H1 (cell line): ENCODE data around the gene PXDN. TPM values are rescaled to one million over a fixed set of nuclear protein-coding genes. Genes with fewer than 3 reads are reported as not detected.

Experiments
- CTCF ChIA-PET: fragments of 300-600 bp; sonication (Branson Sonifier 250); formaldehyde crosslinking; loops from one replicate; lab custom pipeline; 2021; ENCODE audit not compliant: partially characterized antibody; lab: Charles Lee
- POLR2A ChIA-PET: fragments of 300-600 bp; sonication (Branson Sonifier 250); formaldehyde crosslinking; loops from one replicate; lab custom pipeline; 2021; ENCODE audit warnings: inconsistent platforms; ENCODE audit not compliant: partially characterized antibody; lab: Charles Lee
- DNase-seq, 2 experiments: peaks; one replicate each; pipeline versions ENCODE4 v3.0.0 to v3.0.0-alpha.2; 2010 to 2022; ENCODE audit warnings: low spot score in 2 of 2, low read depth in 1 of 2, mixed read lengths in 1 of 2
- FAIRE-seq: peaks from 2 replicates; lab custom pipeline; 2011; peaks lifted over from hg19 to GRCh38; lab: Jason Lieb, UNC
- H2AFZ ChIP-seq: 2 replicates; pipeline ENCODE4 v1.8.1; 2012; ENCODE audit warnings: low read length, inconsistent platforms
- H2AK5ac ChIP-seq: 2 replicates; pipeline ENCODE4 v1.6.1; 2013; ENCODE audit warnings: low read depth, low read length
- H2BK120ac ChIP-seq: replicated peaks from 2 replicates; pipeline ENCODE3; 2013; ENCODE audit warnings: low read depth, low read length, inconsistent platforms
- H2BK12ac ChIP-seq: 2 replicates; pipeline ENCODE4 v1.6.1; 2013; ENCODE audit warnings: low read depth, low read length
- H2BK15ac ChIP-seq: 2 replicates; pipeline ENCODE4 v1.6.1; 2013; ENCODE audit warnings: low read length
- H2BK20ac ChIP-seq: 2 replicates; pipeline ENCODE4 v1.6.1; 2013; ENCODE audit warnings: low read length
- H2BK5ac ChIP-seq: 2 replicates; pipeline ENCODE4 v1.6.1; 2013; ENCODE audit warnings: low read depth, low read length
- H3K14ac ChIP-seq: 2 replicates; pipeline ENCODE4 v1.6.1; 2013; ENCODE audit warnings: inconsistent platforms; ENCODE audit not compliant: insufficient read length
- H3K18ac ChIP-seq: 2 replicates; pipeline ENCODE4 v1.6.1; 2013; ENCODE audit warnings: low read length; ENCODE audit errors: extremely low read depth
- H3K23ac ChIP-seq: 2 replicates; pipeline ENCODE4 v1.6.1; 2013; ENCODE audit warnings: inconsistent platforms; ENCODE audit not compliant: insufficient read length
- H3K23me2 ChIP-seq: 2 replicates; pipeline ENCODE4 v1.6.1; 2013; ENCODE audit warnings: low read depth, low read length
- H3K27ac ChIP-seq: 2 replicates; pipeline ENCODE4 v1.6.1; 2011; ENCODE audit warnings: low read depth, low read length, inconsistent platforms
- H3K27me3 ChIP-seq, 4 experiments: replicated peaks in 1 of 4; 1 replicate in 1 of 4; 2 replicates in 3 of 4; pipeline versions ENCODE4 v1.6.1 to v1.8.1; 2011 to 2013; ENCODE audit warnings: low read length in 3 of 4, mild to moderate bottlenecking in 3 of 4, inconsistent platforms in 2 of 4, mixed read lengths in 2 of 4, moderate library complexity in 1 of 4; ENCODE audit not compliant: control insufficient read depth in 3 of 4, insufficient read depth in 3 of 4; ENCODE audit errors: extremely low read depth in 1 of 4
- H3K36me3 ChIP-seq, 4 experiments: 2 replicates each; pipeline versions ENCODE4 v1.6.1 to v1.8.1; 2011 to 2013; ENCODE audit warnings: mild to moderate bottlenecking in 4 of 4, low read length in 3 of 4, moderate library complexity in 2 of 4, control low read depth in 1 of 4, inconsistent platforms in 1 of 4; ENCODE audit not compliant: insufficient read depth in 4 of 4, control insufficient read depth in 2 of 4
- H3K4ac ChIP-seq: replicated peaks from 2 replicates; pipeline ENCODE3; 2013; ENCODE audit warnings: low read length, low read depth, mixed read lengths, inconsistent platforms; ENCODE audit not compliant: insufficient read length
- H3K4me1 ChIP-seq, 4 experiments: replicated peaks in 1 of 4; 1 replicate in 1 of 4; 2 replicates in 3 of 4; pipeline versions ENCODE4 v1.6.1 to v1.8.1; 2011 to 2013; ENCODE audit warnings: low read length in 3 of 4, inconsistent platforms in 2 of 4, mixed read lengths in 1 of 4; ENCODE audit not compliant: insufficient read depth in 4 of 4, control insufficient read depth in 3 of 4
- H3K4me2 ChIP-seq, 2 experiments: 2 replicates each; pipeline versions ENCODE4 v1.6.1 to v1.8.1; 2011 to 2013; ENCODE audit warnings: low read depth in 2 of 2, low read length in 2 of 2, control low read depth in 1 of 2, inconsistent platforms in 1 of 2, mild to moderate bottlenecking in 1 of 2; ENCODE audit not compliant: insufficient read depth in 1 of 2
- H3K4me3 ChIP-seq, 4 experiments: fragments of 200-600, 300-600 bp in 1 of 4; sonication (generic), shearing (Covaris generic), sonication (Bioruptor Twin) in 1 of 4; 2 replicates each; pipeline versions ENCODE4 v1.5.1 to v1.8.1; 2011 to 2016; ENCODE audit warnings: low read length in 4 of 4, low read depth in 3 of 4, control low read depth in 2 of 4, inconsistent platforms in 2 of 4, mild to moderate bottlenecking in 2 of 4, mixed read lengths in 1 of 4, moderate library complexity in 1 of 4; ENCODE audit not compliant: insufficient read depth in 2 of 4; ENCODE audit errors: extremely low read depth in 1 of 4
- H3K56ac ChIP-seq: replicated peaks from 2 replicates; pipeline ENCODE3; 2013; ENCODE audit warnings: low read depth, mild to moderate bottlenecking, mixed read lengths, low read length, inconsistent platforms; ENCODE audit not compliant: insufficient read length
- H3K79me1 ChIP-seq: 2 replicates; pipeline ENCODE4 v1.6.1; 2013; ENCODE audit warnings: low read depth, low read length, control low read depth
- H3K79me2 ChIP-seq, 2 experiments: 2 replicates each; pipeline versions ENCODE4 v1.6.1 to v1.8.1; 2012 to 2013; ENCODE audit warnings: low read length in 2 of 2, mild to moderate bottlenecking in 2 of 2, inconsistent platforms in 1 of 2; ENCODE audit not compliant: insufficient read depth in 2 of 2, control insufficient read depth in 1 of 2
- H3K9ac ChIP-seq, 4 experiments: replicated peaks in 1 of 4; 1 replicate in 1 of 4; 2 replicates in 3 of 4; pipeline versions ENCODE4 v1.6.1 to v1.8.1; 2011 to 2013; ENCODE audit warnings: low read depth in 3 of 4, low read length in 3 of 4, control low read depth in 2 of 4, mild to moderate bottlenecking in 2 of 4, moderate library complexity in 2 of 4, inconsistent platforms in 1 of 4; ENCODE audit errors: extremely low read depth in 1 of 4
- H3K9me3 ChIP-seq, 2 experiments: 2 replicates each; pipeline versions ENCODE4 v1.6.1 to v1.8.1; 2012 to 2013; ENCODE audit warnings: mild to moderate bottlenecking in 2 of 2, moderate library complexity in 2 of 2, control low read depth in 1 of 2, inconsistent platforms in 1 of 2, low read depth in 1 of 2, low read length in 1 of 2, mixed read lengths in 1 of 2; ENCODE audit not compliant: insufficient read depth in 2 of 2
- H4K20me1 ChIP-seq, 2 experiments: replicated peaks in 1 of 2; 2 replicates each; pipeline versions ENCODE3 to v1.8.1; 2011 to 2013; ENCODE audit warnings: inconsistent platforms in 2 of 2, low read length in 2 of 2, mild to moderate bottlenecking in 1 of 2; ENCODE audit not compliant: insufficient read depth in 2 of 2, control insufficient read depth in 1 of 2
- H4K5ac ChIP-seq: 2 replicates; pipeline ENCODE4 v1.6.1; 2013; ENCODE audit warnings: low read length, low read depth, mixed read lengths, inconsistent platforms; ENCODE audit not compliant: insufficient read length
- H4K8ac ChIP-seq: 2 replicates; pipeline ENCODE4 v1.8.0; 2013; ENCODE audit warnings: mild to moderate bottlenecking, moderate library complexity, low read length, inconsistent platforms; ENCODE audit not compliant: insufficient read depth; ENCODE audit errors: extremely low read depth
- H4K91ac ChIP-seq: replicated peaks from 2 replicates; pipeline ENCODE3; 2013; ENCODE audit warnings: low read length, mixed read lengths, inconsistent platforms; ENCODE audit not compliant: insufficient read length
- BCL11A ChIP-seq, 2 experiments: IDR thresholded peaks; one replicate each; pipeline ENCODE4 v1.6.1; 2011; ENCODE audit warnings: low read depth in 2 of 2, low read length in 2 of 2, mild to moderate bottlenecking in 2 of 2
- BRCA1 ChIP-seq: IDR thresholded peaks from 2 replicates; pipeline ENCODE4 v1.6.1; 2012; ENCODE audit warnings: low read depth, low read length, improper control_type of control experiment
- CHD1 ChIP-seq: IDR thresholded peaks from 2 replicates; pipeline ENCODE4 v1.6.1; 2012; ENCODE audit warnings: low read depth, low read length, improper control_type of control experiment
- EZH2 ChIP-seq: fragments of 200-600 bp; sonication (generic); IDR thresholded peaks from 2 replicates; pipeline ENCODE4 v1.7.1; 2012; ENCODE audit warnings: low read depth, mild to moderate bottlenecking, moderate library complexity, low read length, inconsistent platforms; ENCODE audit not compliant: severe bottlenecking
- GTF2F1 ChIP-seq: IDR thresholded peaks from 2 replicates; pipeline ENCODE4 v1.6.1; 2012; ENCODE audit warnings: low read depth, low read length, improper control_type of control experiment, borderline replicate concordance
- JUND ChIP-seq: IDR thresholded peaks from 2 replicates; pipeline ENCODE4 v1.6.1; 2011; ENCODE audit warnings: mild to moderate bottlenecking, improper control_type of control experiment, low read length
- KDM4A ChIP-seq: IDR thresholded peaks from one replicate; pipeline ENCODE4 v1.7.1; 2012; ENCODE audit warnings: low read depth, mild to moderate bottlenecking, moderate library complexity, low read length, inconsistent platforms; ENCODE audit not compliant: severe bottlenecking
- KDM5A ChIP-seq: fragments of 200-600 bp; IDR thresholded peaks from 2 replicates; pipeline ENCODE4 v1.7.1; 2012; ENCODE audit warnings: mild to moderate bottlenecking, low read length, inconsistent platforms, mixed read lengths
- POLR2A ChIP-seq, 2 experiments: IDR thresholded peaks; 1 replicate in 1 of 2; 2 replicates in 1 of 2; pipeline ENCODE4 v1.6.1; 2011; ENCODE audit warnings: low read depth in 2 of 2, low read length in 2 of 2, mild to moderate bottlenecking in 2 of 2; ENCODE audit errors: control extremely low read depth in 1 of 2
- RBBP5 ChIP-seq: IDR thresholded peaks from 2 replicates; pipeline ENCODE4 v1.7.1; 2012; ENCODE audit warnings: low read depth, mild to moderate bottlenecking, inconsistent platforms, low read length, moderate library complexity, borderline replicate concordance
- SP1 ChIP-seq: IDR thresholded peaks from 2 replicates; pipeline ENCODE4 v1.6.1; 2011; ENCODE audit warnings: low read depth, low read length
- TAF7 ChIP-seq: optimal IDR thresholded peaks from 2 replicates; pipeline ENCODE3; 2011; ENCODE audit warnings: low read depth, mild to moderate bottlenecking, inconsistent platforms, low read length, moderate library complexity, borderline replicate concordance
- WGBS, 2 experiments: shearing (Covaris generic) in 1 of 2; methylation state at CpG; one replicate each; pipeline versions ENCODE4 v1.1.6 to v1.1.7; 2013 to 2015; ENCODE audit warnings: low lambda C conversion rate in 2 of 2, mixed read lengths in 2 of 2, inconsistent platforms in 1 of 2, low coverage in 1 of 2, missing lambda C conversion rate in 1 of 2; ENCODE audit not compliant: insufficient replicate concordance in 2 of 2, insufficient coverage in 1 of 2, insufficient read length in 1 of 2; ENCODE audit errors: extremely low coverage in 1 of 2, missing lambda C conversion rate in 1 of 2; 5-methylcytosine and 5-hydroxymethylcytosine counted together
- polyA plus RNA-seq, 7 experiments: library from polyadenylated mRNA; depleted of rRNA in 3 of 7; stranded (reverse) in 5 of 7; unstranded in 2 of 7; fragments of >200 nt in 5 of 7; fragments of 200-250 nt in 2 of 7; gene quantifications; 1 replicate in 5 of 7; 2 replicates in 1 of 7; 4 replicates in 1 of 7; pipeline versions ENCODE4 v1.2.1 to v1.2.3, GENCODE V29; 2011 to 2013; ENCODE audit warnings: missing spikeins in 2 of 7, mixed read lengths in 2 of 7
- total RNA-seq: library from RNA; stranded (reverse); fragmentation: NEBNext Ultra II Directional; extraction: Animal tissue kit (Norgen Biotek cat#: 25700); gene quantifications from 2 replicates; pipeline ENCODE4 v1.2.1, GENCODE V29; 2021
- TF ChIP-seq, protein P1 (sequence below): IDR thresholded peaks from 2 replicates; pipeline ENCODE4 v1.6.1; 2011; ENCODE audit warnings: low read length, improper control_type of control experiment

The PXDN gene
- total and polyA plus RNA-seq, 2 of the 8 experiments (the other 6 are each of a cell fraction or from before 2014, with no cell fraction given), result 104 to 141 TPM

DNA sequence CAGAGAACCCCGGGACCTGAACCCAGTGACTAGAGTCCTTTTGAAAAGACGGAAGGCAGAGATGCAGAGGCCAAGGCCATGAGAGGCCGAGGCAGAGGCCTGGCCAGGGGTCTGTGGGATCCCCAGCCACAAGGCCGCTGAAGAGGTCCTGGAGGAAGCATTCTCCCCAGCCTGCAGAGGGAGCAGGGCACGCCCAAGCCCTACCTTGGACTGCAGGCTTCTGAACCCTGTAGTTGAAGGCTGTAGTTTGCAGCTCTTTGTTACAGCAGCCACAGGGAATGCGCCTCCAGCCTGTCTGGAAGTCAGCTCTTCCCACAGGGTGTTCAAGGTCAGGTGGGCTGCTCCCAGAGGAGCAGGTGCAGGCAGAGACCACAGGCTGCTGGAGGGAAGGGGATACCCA lies 22.1 kb upstream of the PXDN start:
- ChIA-PET POLR2A (interaction anchor here (0.8 to 1.9 kb wide), 6 partner anchors 9 to 175 kb away, joined by 3 to 9 read pairs (median 4); no protein-coding TSS in a partner anchor), CTCF (interaction anchor here (1.0 to 7.5 kb wide), 15 partner anchors 11 to 220 kb away, joined by 3 to 133 read pairs (median 6); no protein-coding TSS in a partner anchor)
- Histone ChIP-seq H4K5ac (peak overlapping the region; percentile 31), H2AK5ac (no peak overlapping the region), H2BK20ac (no peak overlapping the region), H3K79me1 (no peaks in the 10 kb centered on the region), H3K9ac (no peak overlapping the region), H4K8ac (no peak overlapping the region), H3K23ac (no peak overlapping the region), H3K27me3 (no peaks in the 10 kb centered on the region; a peak in 1 of 7 replicates), H3K4me2 (peak overlapping the region in 1 of 2 experiments; percentile 4; a peak in 1 of 4 replicates), H2AFZ (0 out of 2 replicates have a peak overlapping the region, but pooled peaks have one; percentile 8), H2BK15ac (peak overlapping the region; percentile 50; the same call in 1 of the 2 replicates), H3K36me3 (no peaks in the 10 kb centered on the region), H3K4me1 (peaks cover 3 to 15% (median 12%) of the 10 kb centered on the region in 4 experiments), H3K4ac (peak overlapping the region; percentile 66), H2BK5ac (no peak overlapping the region), H2BK12ac (peak overlapping the region; percentile 96; the same call in 1 of the 2 replicates), H4K20me1 (no peaks in the 10 kb centered on the region), H3K9me3 (no peaks in the 10 kb centered on the region), H3K4me3 (no peak overlapping the region), H3K79me2 (no peaks in the 10 kb centered on the region), H3K23me2 (no peaks in the 10 kb centered on the region), H3K27ac (no peak overlapping the region; the same call in 1 of the 2 replicates), H3K18ac (peak overlapping the region; percentile 78), H4K91ac (peak overlapping the region; percentile 61), H3K14ac (no peak overlapping the region), H3K56ac (no peak overlapping the region), H2BK120ac (no peak overlapping the region)
- DNase-seq (no peak), FAIRE-seq (no peak)
- 76% methylated on average over 6 of the region's 6 CpGs; no CpG with 5 or more reads in 1 of the 2 experiments for WGBS, 2 experiments
- TF ChIP-seq BRCA1 (no peak), GTF2F1 (no peak), EZH2 (no peak), RBBP5 (no peak), SP1 (no peak), KDM4A (no peak), JUND (no peak), TAF7 (no peak), BCL11A (IDR thresholded peaks at IDR 0.05; ENCODE audit: low read depth in 2 of 2, low read length in 2 of 2) (no peak), POLR2A (IDR thresholded peaks at IDR 0.05; ENCODE audit: control extremely low read depth in 1 of 2, low read depth in 2 of 2, low read length in 2 of 2) (no peak), CHD1 (no peak), KDM5A (no peak)
- TF ChIP-seq, protein P1, sequence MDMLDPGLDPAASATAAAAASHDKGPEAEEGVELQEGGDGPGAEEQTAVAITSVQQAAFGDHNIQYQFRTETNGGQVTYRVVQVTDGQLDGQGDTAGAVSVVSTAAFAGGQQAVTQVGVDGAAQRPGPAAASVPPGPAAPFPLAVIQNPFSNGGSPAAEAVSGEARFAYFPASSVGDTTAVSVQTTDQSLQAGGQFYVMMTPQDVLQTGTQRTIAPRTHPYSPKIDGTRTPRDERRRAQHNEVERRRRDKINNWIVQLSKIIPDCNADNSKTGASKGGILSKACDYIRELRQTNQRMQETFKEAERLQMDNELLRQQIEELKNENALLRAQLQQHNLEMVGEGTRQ, result 0 out of 2 replicates have a peak, but pooled peaks have one; percentile 5
